Neural progenitor cell (in vitro differentiated cells): Measurements from ENCODE around the gene KLHL21.

Experiments used
- CTCF ChIP-seq: fragments of 200-600 bp; sonication (generic); IDR thresholded peaks from 2 replicates; pipeline ENCODE4 v1.5.1; 2017; ENCODE audit warnings: antibody characterized with exemption, mild to moderate bottlenecking
- EZH2 ChIP-seq: fragments of 200-600 bp; sonication (generic); IDR thresholded peaks from 2 replicates; pipeline ENCODE4 v1.6.1; 2017; ENCODE audit warnings: antibody characterized with exemption, mild to moderate bottlenecking, moderate library complexity

- TF ChIP-seq EZH2 (no peak), CTCF (no peak)
Measured at GRCh38 chr1:6574025-6574620, 28.5 kb downstream of the KLHL21 start.
